Right lobe of liver (tissue), 4 donors: Measurements from ENCODE around the gene EXOC4.

ENCODE experiments used
- CTCF ChIP-seq, 4 donors: fragments of 200-600 bp in 3 of 4; fragments of 450-650 bp in 1 of 4; IDR thresholded peaks; one replicate each; pipeline versions ENCODE4 v1.5.1 to v1.8.0; 2016 to 2022; ENCODE audit warnings: antibody characterized with exemption in 4 of 4, mild to moderate bottlenecking in 2 of 4
- POLR2A ChIP-seq: fragments of 450-650 bp; IDR thresholded peaks from one replicate; pipeline ENCODE4 v1.6.1; 2017; ENCODE audit warnings: antibody characterized with exemption, mild to moderate bottlenecking
- donor health status: DM: no; HTN: no; CAD: no.
- donor health status: DM: no; HTN: no; CAD: no.
- donor health status: DM: no; HTN: yes; CAD: no.

DNA sequence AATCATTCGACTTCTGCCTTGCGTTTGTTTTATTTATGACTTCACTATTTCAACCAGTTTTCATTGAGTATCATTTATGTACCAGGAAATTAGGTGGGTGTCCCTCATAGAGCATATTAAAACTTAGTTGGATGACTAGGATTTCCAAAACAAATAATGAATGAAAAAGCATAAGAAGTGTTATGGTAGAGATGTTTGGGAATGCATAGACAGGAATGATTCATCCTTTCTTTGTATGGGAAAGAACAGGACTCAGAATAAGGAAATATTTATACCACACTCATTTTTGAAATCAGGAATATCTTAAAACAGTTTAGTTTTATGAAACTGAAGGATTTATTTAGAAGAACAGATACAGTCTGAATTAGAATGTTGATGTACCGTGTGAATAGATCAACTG lies 315.7 kb downstream of the EXOC4 start:
- TF ChIP-seq CTCF (IDR thresholded peaks at IDR 0.05) (no peak), POLR2A (no peak)
